Activated CD8-positive, alpha-beta memory T cell treated with anti-CD3 and anti-CD28 coated beads, Interleukin-2, amount 50 U/mL, for 1 hour (primary cell): Measurements from ENCODE around the gene ZFP36L2.
"Not testable (repeated sequence)": the region's sequence is repeated elsewhere in the genome, so short reads cannot be mapped to it uniquely, and the experiment has no call there.

Experiments
- DNase-seq: peaks from one replicate; pipeline ENCODE4 v3.0.0-alpha.2; 2020; ENCODE audit errors: extremely low read depth

The ZFP36L2 gene

DNA sequence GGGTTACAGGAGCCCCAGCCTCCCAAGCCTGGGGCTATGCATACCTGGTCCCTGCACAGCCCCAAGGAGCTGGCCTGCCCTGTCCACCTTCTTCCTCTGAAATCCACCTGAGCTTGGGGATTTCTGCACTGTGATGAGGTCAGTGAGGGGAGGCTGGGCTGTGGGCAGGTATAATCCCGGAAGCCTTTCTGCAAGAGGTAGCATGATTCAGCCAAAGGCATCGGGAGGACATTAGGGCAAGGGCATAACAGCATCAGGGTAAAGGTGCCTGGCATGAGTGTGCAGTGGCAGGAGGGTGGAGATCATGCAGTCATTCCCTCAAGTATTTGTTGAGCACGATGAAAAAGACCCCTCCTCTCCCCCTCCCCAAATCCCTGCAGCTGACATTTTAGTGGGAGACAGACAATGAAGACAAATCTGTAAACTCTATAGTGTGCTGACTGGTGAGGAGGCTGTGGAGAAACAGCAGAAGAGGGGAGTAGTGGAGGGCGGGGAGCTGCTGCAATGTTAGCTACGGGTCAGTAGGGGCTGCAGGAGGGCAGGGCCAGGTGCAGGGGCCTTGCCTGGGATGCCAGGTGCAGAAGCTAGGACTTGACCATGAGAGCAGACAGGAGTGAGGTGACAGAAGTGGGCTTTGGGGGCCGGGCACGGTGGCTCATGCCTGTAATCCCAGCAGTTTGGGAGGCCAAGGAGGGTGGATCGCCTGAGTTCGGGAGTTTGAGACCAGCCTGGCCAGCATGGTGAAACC is 18.7 kb downstream of the ZFP36L2 start:
- no peak for DNase-seq

DNA sequence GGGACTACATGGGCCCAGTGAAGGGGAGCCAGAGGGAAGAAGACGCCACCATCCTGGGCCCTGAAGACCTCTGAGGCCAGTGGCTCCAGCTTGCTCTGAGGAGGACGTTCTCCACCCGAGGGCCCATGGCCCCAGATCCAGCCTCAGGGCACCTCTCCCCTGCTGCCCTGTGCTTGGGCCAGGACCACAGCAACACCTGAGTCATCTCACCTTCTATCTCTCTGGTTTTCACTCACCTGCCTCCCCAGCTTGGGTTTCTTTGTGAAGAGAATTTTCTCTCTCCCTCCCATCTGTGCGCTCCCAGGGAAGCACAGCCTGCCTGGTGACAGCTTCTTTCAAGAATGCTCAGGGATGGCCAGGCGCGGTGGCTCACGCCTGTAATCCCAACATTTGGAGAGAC is 19.8 kb downstream of the ZFP36L2 start:
- DNase-seq, result no peak

DNA sequence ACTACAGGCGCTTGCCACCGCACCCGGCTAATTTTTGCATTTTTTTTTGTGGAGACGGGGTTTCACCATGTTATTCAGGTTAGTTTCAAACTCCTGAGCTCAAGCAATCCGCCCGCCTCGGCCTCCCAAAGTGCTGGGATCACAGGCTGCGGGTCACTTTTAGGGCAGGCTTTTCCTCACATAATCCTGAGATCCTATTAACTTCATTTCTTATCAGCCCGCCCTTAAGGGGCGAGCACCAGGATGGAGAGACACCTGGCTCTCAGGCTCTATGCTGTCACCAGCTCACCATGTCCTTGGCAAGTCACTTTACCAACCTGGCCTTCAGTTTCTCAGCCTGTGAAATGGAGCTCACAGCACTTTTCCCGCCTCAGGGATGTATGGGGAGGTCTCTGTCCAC is 23.0 kb downstream of the ZFP36L2 start:
- no peak for DNase-seq

DNA sequence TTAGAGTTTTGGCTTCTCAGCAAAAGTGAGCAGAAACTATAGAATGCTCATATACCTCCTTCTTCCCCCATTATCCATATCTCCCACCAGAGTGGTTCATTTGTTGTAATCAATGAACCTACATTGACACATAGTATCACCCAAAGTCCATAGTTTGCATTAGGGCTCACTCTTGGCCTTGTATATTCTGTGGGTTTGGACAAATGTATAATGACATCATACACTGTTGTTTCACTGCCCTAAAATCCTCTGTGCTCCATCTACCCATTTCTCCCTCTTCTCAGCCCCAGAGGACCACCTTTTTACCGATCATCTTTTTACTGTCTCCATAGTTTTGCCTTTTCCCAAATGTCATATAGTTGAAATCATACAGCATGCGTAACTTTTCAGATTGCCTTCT is 24.1 kb downstream of the ZFP36L2 start:
- DNase-seq, result no peak

DNA sequence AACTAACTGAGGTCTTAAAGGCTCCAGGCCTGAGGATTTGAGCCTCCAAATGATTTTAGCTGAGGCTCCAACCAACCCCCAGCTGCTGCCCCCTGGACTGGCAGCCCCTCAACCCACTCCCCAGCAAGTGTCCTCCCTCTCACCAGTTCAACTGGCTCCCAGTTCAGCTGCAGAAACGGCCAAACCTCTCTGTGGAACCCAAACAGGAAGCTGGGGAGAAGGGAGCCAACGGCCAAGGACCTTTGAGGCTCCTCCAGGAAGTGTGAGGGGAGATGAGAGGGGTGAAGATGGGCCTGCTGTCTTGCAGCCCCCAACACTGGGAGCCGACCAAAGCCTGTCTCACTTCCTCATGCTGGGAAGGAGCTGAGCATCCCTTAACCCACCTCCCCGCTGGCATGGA is 24.9 kb downstream of the ZFP36L2 start:
- DNase-seq, result no peak

DNA sequence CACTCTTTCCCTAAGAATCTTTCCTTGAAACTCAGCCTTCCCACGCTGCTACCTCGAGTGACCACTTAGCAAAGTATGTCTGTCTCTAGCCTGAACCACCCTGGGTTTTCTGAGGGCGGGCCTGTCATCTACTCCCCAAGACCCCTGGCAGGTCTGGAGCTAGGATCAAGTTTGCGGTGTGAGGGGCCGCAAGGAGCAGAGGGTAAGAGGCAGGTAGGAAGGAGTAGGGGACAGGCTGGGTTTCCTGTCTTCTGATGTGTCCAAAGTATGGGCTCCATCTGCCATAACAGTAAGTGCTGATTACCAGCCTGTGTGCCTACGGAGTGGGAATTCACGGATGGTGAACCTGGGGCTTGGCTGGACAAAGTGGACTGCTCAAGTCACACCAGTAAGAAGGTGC is 25.4 kb downstream of the ZFP36L2 start:
- no peak for DNase-seq

DNA sequence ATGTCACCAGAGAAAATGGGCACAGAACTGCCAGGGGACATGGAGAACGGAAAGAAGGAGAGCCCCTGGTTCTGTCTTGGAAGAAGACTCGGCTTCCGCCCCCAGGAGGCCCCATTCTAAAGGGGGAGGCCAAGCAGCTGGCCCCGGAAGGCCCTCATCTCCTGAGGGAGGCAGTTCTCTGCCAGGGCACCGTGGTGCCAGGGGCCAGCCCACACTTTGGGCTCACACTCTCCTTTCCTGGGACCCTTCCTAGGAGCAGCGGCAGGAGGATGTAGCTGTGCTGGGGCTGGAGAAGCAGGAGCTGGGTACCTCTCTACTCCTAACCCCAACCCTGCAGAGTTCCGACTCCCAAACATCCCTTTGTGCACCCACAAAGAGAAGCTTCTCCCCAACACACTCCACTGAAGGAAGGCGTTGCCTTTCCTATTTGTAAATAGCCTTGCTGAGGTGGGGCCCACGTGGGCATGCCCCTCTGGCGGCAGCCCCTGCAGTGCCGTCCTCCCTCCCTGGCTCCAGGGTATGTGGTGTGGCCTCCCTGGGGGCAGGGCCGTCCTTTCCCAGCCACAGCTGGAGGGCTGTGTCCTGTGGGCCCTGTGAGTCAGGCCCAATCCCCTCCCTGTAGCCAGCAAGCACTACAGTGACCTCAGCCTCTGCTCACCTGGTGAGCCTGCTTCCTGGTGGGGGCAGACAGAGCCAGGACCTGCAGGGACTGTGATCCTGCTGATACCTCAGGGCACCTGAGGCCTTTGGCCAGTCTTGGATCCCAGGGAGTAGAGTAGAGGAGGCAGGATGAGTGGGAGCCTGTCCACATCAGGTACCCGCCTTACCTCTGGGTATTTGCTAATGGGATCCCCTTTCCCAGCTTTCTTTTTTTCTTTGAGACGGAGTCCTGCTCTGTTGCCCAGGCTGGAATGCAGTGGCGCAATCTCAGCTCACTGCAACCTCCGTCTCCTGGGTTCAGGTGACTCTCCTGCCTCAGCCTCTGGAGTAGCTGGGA is 26.6 kb downstream of the ZFP36L2 start:
- DNase-seq, result no peak

DNA sequence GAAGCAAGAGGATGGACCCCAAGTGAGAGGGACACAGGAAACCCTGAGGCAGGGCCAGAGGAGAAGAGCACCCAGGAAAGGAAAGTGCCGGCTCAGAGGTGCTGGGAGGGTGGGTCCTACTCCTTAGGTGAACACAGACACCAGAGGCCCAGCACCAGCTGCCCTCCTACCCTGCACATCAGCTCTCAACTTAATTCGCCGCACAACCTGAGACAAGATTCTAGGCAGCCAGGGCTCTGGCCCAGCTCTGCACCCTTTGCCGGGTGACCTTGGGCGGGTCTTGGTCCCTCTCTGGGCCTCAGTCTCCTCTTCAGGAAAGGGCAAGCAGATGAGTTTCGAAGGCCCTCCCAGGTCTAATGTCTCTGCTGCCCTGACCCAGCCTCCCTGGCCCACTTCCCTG is 28.1 kb downstream of the ZFP36L2 start:
- no peak for DNase-seq

DNA sequence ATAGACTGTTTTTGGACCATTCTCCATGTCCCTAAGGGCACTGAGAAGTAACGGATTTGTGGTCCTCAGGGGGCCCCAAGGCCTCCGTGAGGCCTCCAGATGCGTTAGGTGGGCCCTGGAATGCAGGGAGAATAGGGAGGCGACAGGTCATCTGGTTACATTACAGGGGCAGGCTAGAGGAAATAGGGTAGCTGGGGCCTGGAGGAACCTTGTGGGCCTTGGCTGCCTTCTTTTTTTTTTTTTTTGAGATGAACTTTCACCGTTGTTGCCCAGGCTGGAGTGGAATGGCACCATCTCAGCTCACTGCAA is 28.9 kb downstream of the ZFP36L2 start:
- DNase-seq, result no peak

DNA sequence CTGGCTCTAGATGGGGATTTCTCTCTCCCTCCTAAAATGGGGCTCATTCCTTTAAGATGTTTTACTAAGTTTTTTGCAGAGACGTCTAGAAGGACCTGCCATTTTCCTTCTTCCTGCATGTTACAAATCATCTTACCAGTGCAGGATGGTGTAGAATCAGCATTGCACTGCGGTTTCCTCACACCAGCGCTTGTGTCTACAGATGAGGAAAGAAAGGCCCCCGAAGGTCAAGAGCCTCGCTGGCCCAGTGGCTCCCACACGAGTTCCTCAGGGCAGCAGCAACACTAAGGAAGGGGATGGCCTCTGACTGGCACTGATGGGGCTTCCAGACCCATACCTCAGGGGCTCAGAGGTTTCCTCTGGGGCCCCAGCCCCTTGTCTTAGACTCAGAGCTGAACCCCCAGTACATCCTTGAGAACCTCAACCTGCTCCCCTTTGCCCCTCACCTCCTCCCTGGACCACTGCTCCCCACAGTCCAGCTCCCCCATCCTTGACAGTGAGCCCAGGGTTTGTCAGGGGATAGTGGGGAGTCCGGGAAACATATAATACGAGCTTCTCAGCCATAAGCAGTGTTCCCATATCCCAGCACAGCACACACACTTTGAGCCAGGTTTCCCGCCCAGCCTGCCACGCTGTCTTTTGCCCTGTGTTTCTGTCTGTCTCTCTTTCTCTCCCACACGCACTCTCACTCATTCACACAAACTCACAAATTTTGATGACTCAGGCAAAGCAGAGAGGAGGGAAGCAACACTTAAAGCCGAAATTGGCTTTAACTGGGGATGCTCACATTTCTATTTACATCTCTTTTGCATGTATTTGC is 29.4 kb downstream of the ZFP36L2 start:
- DNase-seq, result no peak

DNA sequence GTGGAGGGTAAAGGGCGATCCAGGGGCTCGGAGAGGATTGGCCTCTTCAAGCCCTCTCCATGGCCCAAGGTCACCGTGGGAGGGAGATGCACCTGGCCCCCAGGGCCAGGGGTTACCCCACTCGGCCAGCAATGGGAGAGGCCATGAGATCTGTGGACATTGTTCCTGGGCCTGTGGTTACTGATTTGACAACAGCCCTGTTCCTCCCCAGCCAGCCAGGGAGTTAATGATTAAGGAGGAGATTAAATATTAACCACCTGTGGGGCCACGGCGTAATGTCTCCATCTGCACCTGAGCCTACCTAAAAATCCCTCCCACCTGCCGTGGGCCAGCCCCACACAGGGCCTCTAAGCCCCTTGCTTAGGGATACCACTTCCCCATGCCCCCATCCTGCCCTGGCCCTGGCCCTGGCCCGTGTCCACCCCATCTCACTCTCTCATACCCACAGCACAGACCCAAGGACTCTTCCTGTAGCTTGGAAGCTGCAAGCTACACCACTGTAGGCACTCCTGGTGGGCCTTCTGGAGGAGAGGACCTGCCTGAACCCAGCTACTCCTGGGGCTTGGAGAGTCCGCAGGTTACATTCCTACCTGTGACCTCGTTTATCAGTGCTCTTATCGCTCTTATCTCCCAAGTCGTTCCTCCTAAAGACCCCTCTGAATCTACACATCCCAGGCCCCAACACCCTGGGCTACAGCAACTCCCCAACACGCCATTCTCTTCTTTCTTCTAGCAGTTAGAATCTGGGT is 32.1 kb downstream of the ZFP36L2 start:
- DNase-seq, result no peak

DNA sequence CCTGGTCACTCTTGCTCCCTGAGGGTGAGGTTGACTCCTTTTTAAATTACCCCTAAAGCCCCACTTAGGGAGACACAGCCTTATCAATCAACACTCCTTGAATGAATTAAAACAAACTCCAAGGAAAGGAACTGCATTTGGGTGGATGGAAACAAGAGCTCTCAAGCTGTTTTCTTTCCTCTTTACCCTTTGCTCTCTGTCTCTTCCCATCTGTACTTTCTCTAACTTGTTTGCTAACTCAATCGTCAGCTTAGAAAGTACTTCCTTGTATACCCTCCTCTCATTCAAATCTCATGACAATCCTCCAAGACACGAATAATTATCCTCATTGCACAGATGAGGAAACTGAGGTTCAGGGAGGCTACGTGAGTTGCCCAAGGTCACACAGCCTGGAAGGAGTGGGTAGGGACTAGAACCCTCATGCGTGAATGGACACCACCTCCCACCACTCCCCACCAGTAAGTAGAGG is 32.7 kb downstream of the ZFP36L2 start:
- no peak for DNase-seq

DNA sequence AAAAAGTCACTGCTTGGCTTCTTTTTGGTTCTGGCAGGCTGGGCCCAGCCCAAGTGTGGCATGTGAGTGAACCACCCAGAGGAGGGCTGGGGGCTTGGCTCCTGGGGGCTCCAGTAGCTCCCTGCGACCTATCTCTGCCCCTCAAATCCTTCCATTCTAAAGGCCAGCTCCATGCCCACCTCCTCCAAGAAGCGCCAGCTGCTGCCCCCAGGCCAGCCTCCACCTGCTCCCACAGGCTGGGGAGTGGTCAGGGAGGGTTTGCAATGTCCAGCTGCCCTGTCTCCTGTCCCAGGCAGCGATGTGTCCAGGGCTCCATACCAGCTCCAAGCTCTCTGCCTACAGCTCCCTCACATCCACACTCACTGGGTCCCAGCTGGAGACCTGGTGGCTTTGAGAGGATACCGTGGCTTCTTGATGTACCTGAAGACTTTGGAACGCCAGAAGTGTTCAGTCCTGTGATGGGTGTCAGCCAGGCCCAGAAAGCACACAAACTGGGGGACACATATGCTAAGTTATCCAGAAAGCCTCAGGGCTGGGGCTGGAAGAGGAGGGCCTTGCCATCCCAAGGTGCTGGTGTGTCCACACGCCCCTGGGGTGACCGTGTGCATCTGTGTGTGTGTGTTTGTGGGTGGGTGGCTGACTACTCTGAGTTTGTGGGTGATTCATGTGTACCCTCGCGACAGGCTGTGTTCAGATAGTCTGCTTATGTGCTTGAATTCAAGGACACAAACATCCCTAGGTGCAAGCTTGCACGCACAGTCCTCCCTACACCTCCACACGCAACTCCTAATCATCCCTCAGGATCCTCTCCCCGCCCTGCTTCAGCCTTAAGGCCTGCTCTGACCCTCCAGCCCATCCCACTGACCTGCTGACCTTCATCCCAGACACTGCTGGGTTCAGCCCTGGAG is 33.4 kb downstream of the ZFP36L2 start:
- DNase-seq, result no peak

DNA sequence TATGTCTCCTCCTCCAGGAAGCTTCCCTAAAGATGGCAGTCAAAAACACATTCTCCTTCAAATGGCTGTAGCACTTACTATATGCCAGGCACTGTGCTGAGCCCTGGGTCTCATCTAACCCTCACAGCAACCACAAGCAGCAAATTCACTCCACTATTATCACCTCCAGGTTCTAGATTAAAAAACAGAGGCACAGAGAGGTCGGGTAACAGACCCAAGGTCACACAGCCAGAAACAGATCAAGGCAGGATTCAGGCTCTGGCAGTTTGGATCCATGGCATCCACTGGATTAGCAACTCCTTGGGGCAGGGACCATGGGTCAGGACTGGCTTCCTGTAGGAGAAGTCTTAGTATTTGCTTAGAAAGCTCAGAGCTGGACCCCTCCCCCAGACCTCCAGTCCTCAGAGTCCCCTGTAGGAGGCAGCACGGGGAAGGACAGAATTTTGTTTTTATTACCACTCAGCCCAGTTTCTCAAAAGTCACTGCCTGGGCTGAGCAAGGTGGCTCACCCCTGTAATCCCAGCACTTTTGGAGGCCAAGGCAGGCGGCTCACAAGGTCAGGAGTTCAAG is 34.4 kb downstream of the ZFP36L2 start:
- DNase-seq, result no peak

DNA sequence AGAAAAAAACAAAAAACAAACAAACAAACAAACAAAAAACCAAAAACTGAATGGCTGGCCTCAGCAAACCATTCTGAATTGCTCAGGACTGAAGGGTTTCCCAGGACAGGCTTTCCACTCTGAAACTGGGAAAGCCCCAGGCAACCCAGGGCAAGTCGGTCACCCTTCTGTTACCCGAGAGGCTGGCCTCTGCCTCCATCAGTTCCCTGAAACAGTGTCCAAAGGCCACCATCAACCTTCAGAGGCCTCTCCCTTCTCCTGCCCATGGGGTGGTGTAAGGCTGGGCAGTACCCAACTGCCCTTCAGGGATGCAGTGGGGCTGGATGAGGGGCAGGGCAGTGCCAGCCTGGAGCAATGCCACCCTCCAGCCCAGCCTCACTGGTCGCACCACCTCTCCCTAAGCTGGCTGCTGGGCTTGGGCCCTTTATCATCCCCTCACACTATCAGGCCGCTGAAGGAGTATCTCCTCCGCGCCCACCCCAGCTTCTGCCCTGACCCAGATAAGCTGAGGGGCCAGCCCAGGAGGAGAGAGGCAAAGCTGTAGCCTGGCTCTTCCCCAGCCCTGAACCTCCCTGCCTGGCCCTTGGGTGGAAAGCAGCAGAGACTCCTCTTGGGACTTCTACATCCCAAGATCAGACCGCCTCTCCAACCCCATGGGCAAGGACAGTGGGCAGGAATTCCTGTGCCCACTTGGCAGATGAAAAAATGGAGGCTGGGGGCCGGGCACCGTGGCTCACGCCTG is 35.9 kb downstream of the ZFP36L2 start:
- no peak for DNase-seq

DNA sequence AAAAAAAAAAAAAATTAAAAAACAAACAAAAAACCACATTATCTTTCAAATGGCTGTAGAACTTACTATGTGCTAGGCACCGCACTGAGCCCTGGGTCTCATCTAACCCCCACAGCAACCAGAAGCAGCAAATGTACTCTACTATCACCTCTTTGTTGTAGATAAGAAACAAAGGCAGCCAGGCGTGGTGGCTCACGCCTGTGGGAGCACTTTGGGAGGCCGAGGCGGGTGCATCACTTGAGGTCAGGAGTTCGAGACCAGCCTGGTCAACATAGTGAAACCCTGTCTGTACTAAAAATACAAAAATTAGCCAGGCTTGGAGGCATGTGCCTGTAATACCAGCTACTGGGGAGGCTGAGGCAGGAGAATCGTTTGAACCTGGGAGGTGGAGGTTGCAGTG is 36.5 kb downstream of the ZFP36L2 start:
- DNase-seq, result not testable (repeated sequence)

DNA sequence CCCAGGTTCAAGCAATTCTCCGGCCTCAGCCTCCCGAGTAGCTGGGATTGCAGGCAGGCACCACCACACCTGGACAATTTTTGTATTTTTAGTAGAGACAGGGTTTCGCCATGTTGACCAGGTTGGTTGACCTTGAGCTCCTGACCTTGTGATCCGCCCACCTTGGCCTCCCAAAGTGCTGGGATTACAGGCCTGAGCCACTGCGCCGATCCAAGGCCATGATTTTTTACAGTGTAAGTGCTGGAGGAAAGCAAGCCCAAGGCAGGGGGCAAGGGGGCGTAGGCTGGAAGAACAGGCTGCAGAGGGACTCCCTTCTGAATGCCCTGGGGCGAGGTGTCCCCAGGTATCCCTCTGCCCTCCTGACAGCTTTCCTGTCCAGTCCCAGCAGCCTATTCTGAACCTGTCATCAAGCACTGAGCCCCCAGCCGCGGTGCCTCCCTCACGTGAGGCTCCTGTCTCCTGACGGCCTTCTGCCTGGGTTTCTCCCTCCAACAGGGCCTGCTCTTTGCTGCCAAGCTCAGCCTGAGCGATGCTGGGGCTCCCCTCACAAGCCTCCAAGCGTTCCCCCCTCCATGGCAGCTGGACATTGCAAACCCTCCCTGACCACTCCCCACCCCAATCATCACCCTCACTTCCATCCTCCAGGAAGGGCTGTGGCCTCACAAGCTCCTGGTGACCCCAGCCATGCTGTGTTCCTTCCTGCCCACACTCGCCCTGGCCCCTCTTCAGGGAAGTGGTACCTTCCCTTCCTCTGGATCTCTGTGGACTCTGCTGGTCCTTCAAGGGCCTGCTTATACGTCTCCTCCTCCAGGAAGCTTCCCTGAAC is 37.6 kb downstream of the ZFP36L2 start:
- DNase-seq, result no peak

DNA sequence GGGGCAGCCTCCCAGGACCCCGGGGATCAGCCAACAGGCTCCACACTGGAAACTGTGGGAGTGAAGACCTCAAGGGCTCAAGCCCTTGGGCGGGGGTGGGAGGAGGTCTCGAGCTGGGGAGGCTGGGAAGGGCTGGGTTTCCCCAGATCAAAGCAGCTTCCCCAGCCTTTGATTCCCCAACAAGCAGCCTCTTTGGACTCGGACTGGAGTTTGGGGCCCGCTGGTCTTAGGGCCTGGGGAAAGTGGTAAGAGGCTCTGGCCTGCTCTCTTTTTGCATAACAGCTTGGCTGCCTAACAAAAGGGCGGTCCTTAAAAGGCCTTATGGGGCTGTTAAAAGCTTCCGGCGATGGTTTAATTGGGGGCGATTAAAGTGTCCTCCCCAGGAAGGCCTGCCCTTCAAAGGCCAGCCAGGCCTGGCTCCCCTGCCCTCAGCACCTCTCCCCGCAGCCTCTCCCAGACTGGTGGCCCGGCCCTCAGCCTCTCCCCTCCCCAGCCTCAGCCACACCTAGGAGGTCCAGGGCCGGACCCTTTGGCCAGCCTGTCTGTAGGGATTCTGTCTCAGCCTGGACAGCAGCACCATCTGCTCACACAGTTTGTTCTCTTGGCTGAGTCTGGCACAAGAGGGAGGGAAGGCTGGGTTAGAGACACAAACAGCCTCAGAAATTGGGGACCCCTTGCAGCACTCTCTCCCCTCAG is 39.6 kb downstream of the ZFP36L2 start:
- no peak for DNase-seq
